HG03558 (cell line): ENCODE data around the gene SMIM5.
"Not testable (repeated sequence)": the region's sequence is repeated elsewhere in the genome, so short reads cannot be mapped to it uniquely, and the experiment has no call there.

Experiments used
- ATAC-seq: cut with Tn5 transposase; IDR thresholded peaks from one replicate; pipeline ENCODE4 v1.9.1; 2021; ENCODE audit warnings: moderate number of reproducible peaks; ENCODE audit not compliant: unreplicated experiment; ENCODE audit errors: extremely low read depth

SMIM5 gene

GRCh38 chr17:75632863-75633485 is at the start of gene SMIM5:
Gene SMIM5, plus strand, starts transcription at chr17:75633434. Its CDS starts 6,768 bp downstream, at chr17:75640202.
- ATAC-seq = no peak

GRCh38 chr17:75584849-75585175 is 48.4 kb upstream of the SMIM5 start:
- ATAC-seq = no peak

- ATAC-seq = no peak
Observed at GRCh38 chr17:75587675-75588595, 45.3 kb upstream of the SMIM5 start, which contains the start of gene MYO15B. Gene MYO15B, plus strand, starts transcription at chr17:75587800. Its CDS starts 258 bp downstream, at chr17:75588058.

GRCh38 chr17:75588596-75589011 is 44.6 kb upstream of the SMIM5 start:
- ATAC-seq = no peak

GRCh38 chr17:75589012-75589918 is 44.0 kb upstream of the SMIM5 start:
- ATAC-seq = no peak

GRCh38 chr17:75589919-75590303 is 43.3 kb upstream of the SMIM5 start:
- no peak for ATAC-seq

- ATAC-seq = no peak
Observed at GRCh38 chr17:75590314-75590761, 42.9 kb upstream of the SMIM5 start.

GRCh38 chr17:75590849-75591721 is 42.1 kb upstream of the SMIM5 start:
- no peak for ATAC-seq

GRCh38 chr17:75591722-75592302 is 41.4 kb upstream of the SMIM5 start:
- ATAC-seq = no peak

GRCh38 chr17:75592348-75593020 is 40.8 kb upstream of the SMIM5 start:
- ATAC-seq = no peak

GRCh38 chr17:75593430-75593829 is 39.8 kb upstream of the SMIM5 start:
- not testable (repeated sequence) for ATAC-seq

- ATAC-seq = no peak
Observed at GRCh38 chr17:75594499-75595283, 38.5 kb upstream of the SMIM5 start.

GRCh38 chr17:75595284-75595919 is 37.8 kb upstream of the SMIM5 start:
- ATAC-seq = no peak

- no peak for ATAC-seq
Observed at GRCh38 chr17:75595920-75596313, 37.3 kb upstream of the SMIM5 start.

GRCh38 chr17:75596320-75597087 is 36.7 kb upstream of the SMIM5 start:
- ATAC-seq = no peak

- no peak for ATAC-seq
Observed at GRCh38 chr17:75601057-75601987, 31.9 kb upstream of the SMIM5 start.
